MCF 10A (cell line): ENCODE results near the gene DNAJC21. TPM values are rescaled to one million over a fixed set of nuclear protein-coding genes. Genes with fewer than 3 reads are reported as not detected.

Source experiments
- BruUV-seq: library from RNA; stranded (reverse); fragments of 400-500 nt; replicated peaks from 2 replicates; lab custom pipeline; 2021; lab: Mats Ljungman, UMichigan
- CTCF ChIA-PET: fragments of 300-600 bp; sonication (Branson Sonifier 250); formaldehyde crosslinking; extraction: SDS; loops from one replicate; lab custom pipeline; 2021; ENCODE audit warnings: antibody characterized with exemption, inconsistent platforms; lab: Yijun Ruan, JAX
- POLR2A ChIA-PET: fragments of 300-600, 350-650 bp; sonication (Branson Sonifier 250); formaldehyde crosslinking; extraction: SDS; loops from one replicate; lab custom pipeline; 2020; ENCODE audit warnings: antibody characterized with exemption, inconsistent platforms; lab: Yijun Ruan, JAX
- DNase-seq: peaks from one replicate; pipeline ENCODE4 v3.0.0-alpha.2; 2018; ENCODE audit not compliant: unreplicated experiment
- H3K27ac Mint-ChIP-seq: one replicate; pipeline ENCODE4 v1.8.0; 2022; ENCODE audit warnings: mild to moderate bottlenecking, low read depth, mixed read lengths; ENCODE audit not compliant: unreplicated experiment
- H3K27me3 Mint-ChIP-seq: one replicate; pipeline ENCODE4 v1.8.0; 2022; ENCODE audit warnings: mixed read lengths; ENCODE audit not compliant: insufficient read depth, unreplicated experiment
- H3K36me3 Mint-ChIP-seq: one replicate; pipeline ENCODE4 v1.8.0; 2022; ENCODE audit warnings: mild to moderate bottlenecking, moderate library complexity, mixed read lengths; ENCODE audit not compliant: insufficient read depth, unreplicated experiment
- H3K4me1 Mint-ChIP-seq: one replicate; pipeline ENCODE4 v1.8.0; 2022; ENCODE audit warnings: mixed read lengths; ENCODE audit not compliant: insufficient read depth, unreplicated experiment
- H3K4me3 Mint-ChIP-seq: one replicate; pipeline ENCODE4 v1.8.0; 2022; ENCODE audit warnings: mild to moderate bottlenecking, moderate library complexity, mixed read lengths; ENCODE audit not compliant: unreplicated experiment
- H3K9me3 Mint-ChIP-seq: one replicate; pipeline ENCODE4 v1.8.0; 2022; ENCODE audit warnings: mixed read lengths; ENCODE audit not compliant: unreplicated experiment
- CTCF ChIP-seq: fragments of 200-600 bp; IDR thresholded peaks from one replicate; pipeline ENCODE4 v1.8.0; 2022; ENCODE audit warnings: antibody characterized with exemption, mild to moderate bottlenecking; ENCODE audit not compliant: unreplicated experiment
- intact Hi-C: fragments of 100-400 bp; cut with micrococcal nuclease; formaldehyde crosslinking; loops from 2 replicates; pipeline ENCODE4 v1.14.1; 2022
- total RNA-seq: library from RNA; stranded (reverse); gene quantifications from 2 replicates; pipeline ENCODE4 v1.2.3, GENCODE V29; 2022

DNAJC21 gene
- total RNA-seq, 1 experiment from 2014 or later, result 64.6 TPM

- DNase-seq, result peak; percentile 21
- ChIA-PET POLR2A (interaction anchor here (0.9 to 2.6 kb wide), 4 partner anchors 17 to 425 kb away, joined by 3 to 16 read pairs (median 6); no protein-coding TSS in a partner anchor), CTCF (interaction anchor here (0.6 to 16.7 kb wide), 51 partner anchors 7 to 1272 kb away, joined by 3 to 468 read pairs (median 5); partner anchors contain the start of genes C1QTNF3, DNAJC21 and TTC23L)
- Mint-ChIP-seq H3K9me3 (no peaks in the 10 kb centered on the region), H3K27ac (no peak overlapping the region), H3K36me3 (no peaks in the 10 kb centered on the region), H3K4me3 (no peak overlapping the region), H3K27me3 (no peaks in the 10 kb centered on the region), H3K4me1 (peaks cover 10% of the 10 kb centered on the region)
- no peak for TF ChIP-seq CTCF
- no TSS peak for BruUV-seq
- intact Hi-C loops, result loop anchor here (2.0 to 5.0 kb wide), 2 partner anchors 62 to 242 kb away; partner anchors contain the start of genes RAI14 and TTC23L
Observed at GRCh38 chr5:34899066-34899465, 30.3 kb upstream of the DNAJC21 start.

DNA sequence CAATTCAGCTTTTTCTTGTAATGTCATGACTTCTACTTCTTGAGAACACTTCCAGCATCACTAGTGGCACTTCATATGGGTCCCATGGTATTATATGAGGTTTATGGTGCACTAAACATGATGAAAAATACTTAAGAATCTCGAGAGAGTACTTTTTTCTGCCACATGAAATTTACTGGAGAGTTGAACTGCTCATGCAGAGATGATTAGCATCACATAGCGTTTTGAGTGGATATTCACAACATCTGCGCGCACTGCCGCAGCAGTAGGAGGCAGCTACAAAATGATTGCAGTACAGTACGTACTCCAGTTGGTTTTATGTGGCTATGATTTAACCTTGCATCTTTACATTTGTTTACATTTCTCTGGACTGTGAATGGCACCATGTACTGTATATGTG is 28.7 kb upstream of the DNAJC21 start:
- CTCF ChIA-PET, result interaction anchor here (0.6 to 16.7 kb wide), 9 partner anchors 11 to 417 kb away, joined by 3 to 468 read pairs (median 3); partner anchors contain the start of gene DNAJC21
- TF ChIP-seq CTCF, result no peak
- H3K9me3 Mint-ChIP-seq, result no peaks in the 10 kb centered on the region
- intact Hi-C loops, result no loop called here
- no peak overlapping the region for H3K4me3 Mint-ChIP-seq
- peaks cover 6% of the 10 kb centered on the region for H3K4me1 Mint-ChIP-seq
- H3K27me3 Mint-ChIP-seq, result no peaks in the 10 kb centered on the region
- POLR2A ChIA-PET, result interaction anchor here (0.6 kb wide), 1 partner anchor 105 kb away, joined by 3 read pairs; no protein-coding TSS in a partner anchor
- DNase-seq, result no peak
- H3K36me3 Mint-ChIP-seq, result no peaks in the 10 kb centered on the region
- no peak overlapping the region for H3K27ac Mint-ChIP-seq
- BruUV-seq, result no TSS peak

GRCh38 chr5:34903260-34903659 is 26.1 kb upstream of the DNAJC21 start:
- TF ChIP-seq CTCF, result no peak
- intact Hi-C loops, result no loop called here
- no TSS peak for BruUV-seq
- Mint-ChIP-seq H3K4me3 (no peak overlapping the region), H3K9me3 (no peaks in the 10 kb centered on the region), H3K36me3 (peaks cover 3% of the 10 kb centered on the region), H3K4me1 (no peaks in the 10 kb centered on the region), H3K27me3 (no peaks in the 10 kb centered on the region), H3K27ac (peak overlapping the region; percentile 25)
- DNase-seq, result no peak
- ChIA-PET CTCF (interaction anchor here (0.8 to 16.7 kb wide), 6 partner anchors 7 to 420 kb away, joined by 3 to 468 read pairs (median 4); partner anchors contain the start of gene RAI14), POLR2A (interaction anchor here (0.6 to 4.6 kb wide), 3 partner anchors 12 to 26 kb away, joined by 3 to 27 read pairs (median 5); partner anchors contain the start of genes BRIX1, DNAJC21 and RAD1)

DNA sequence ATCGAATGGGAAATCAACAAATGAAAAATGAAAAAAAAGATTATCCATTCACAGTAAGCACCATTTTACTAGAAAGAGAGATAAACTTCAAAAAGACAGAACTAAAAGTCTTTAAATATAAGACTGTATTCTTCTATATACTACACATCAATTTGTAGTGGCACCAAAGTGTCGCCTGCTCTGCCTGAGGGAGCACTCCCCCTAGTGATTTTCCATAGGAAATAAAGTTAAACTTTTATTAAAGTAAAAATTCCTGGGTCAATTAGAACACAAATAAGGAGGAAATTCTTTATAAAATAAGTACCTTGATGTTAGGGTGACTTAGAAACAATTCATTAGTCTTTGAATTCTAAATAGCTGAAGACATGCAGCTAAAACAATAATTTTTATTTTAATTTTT is 23.8 kb upstream of the DNAJC21 start:
- Mint-ChIP-seq H3K9me3 (no peaks in the 10 kb centered on the region), H3K4me3 (no peak overlapping the region), H3K36me3 (peaks cover 20% of the 10 kb centered on the region), H3K27ac (no peak overlapping the region), H3K4me1 (no peaks in the 10 kb centered on the region), H3K27me3 (no peaks in the 10 kb centered on the region)
- ChIA-PET CTCF (interaction anchor here (0.6 to 16.7 kb wide), 9 partner anchors 9 to 436 kb away, joined by 3 to 468 read pairs (median 6); partner anchors contain the start of genes BRIX1 and RAD1), POLR2A (interaction anchor here (0.6 to 4.6 kb wide), 2 partner anchors 10 to 319 kb away, joined by 3 to 27 read pairs; partner anchors contain the start of genes BRIX1 and RAD1)
- peak; percentile 34 for TF ChIP-seq CTCF
- DNase-seq, result peak; percentile 18
- no TSS peak for BruUV-seq
- intact Hi-C loops, result no loop called here
